CD8-positive, alpha-beta memory T cell (primary cell): ENCODE measurements around the gene PHKG2. TPM values are rescaled to one million over a fixed set of nuclear protein-coding genes. Genes with fewer than 3 reads are reported as not detected.
A peak's percentile ranks its signal among the peaks of the same experiment; 100 is the strongest.

Experiments
- CTCF ChIA-PET: fragments of 350-600 bp; sonication (Branson Sonifier 250); formaldehyde crosslinking; loops from one replicate; lab custom pipeline; 2021; ENCODE audit warnings: antibody characterized with exemption; lab: Charles Lee
- POLR2A ChIA-PET: fragments of 350-600 bp; sonication (Branson Sonifier 250); formaldehyde crosslinking; loops from one replicate; lab custom pipeline; 2021; ENCODE audit warnings: antibody characterized with exemption; lab: Charles Lee
- DNase-seq, 5 donors: peaks; one replicate each; pipeline versions ENCODE4 v3.0.0 to v3.0.0-alpha.2; 2020 to 2022; ENCODE audit warnings: mixed read lengths in 1 of 5
- H3K27ac ChIP-seq: one replicate; pipeline ENCODE4 v1.7.0; 2013; ENCODE audit warnings: low read depth, mild to moderate bottlenecking, low read length, moderate library complexity
- H3K27me3 ChIP-seq: 2 replicates; pipeline ENCODE4 v1.7.0; 2013; ENCODE audit warnings: low read length, mild to moderate bottlenecking; ENCODE audit not compliant: insufficient read depth, poor library complexity, severe bottlenecking
- H3K36me3 ChIP-seq: 2 replicates; pipeline ENCODE4 v1.7.0; 2013; ENCODE audit warnings: mild to moderate bottlenecking, low read length, moderate library complexity; ENCODE audit not compliant: insufficient read depth
- H3K4me1 ChIP-seq: 2 replicates; pipeline ENCODE4 v1.7.0; 2013; ENCODE audit warnings: mild to moderate bottlenecking, low read length, moderate library complexity; ENCODE audit not compliant: insufficient read depth
- H3K4me3 ChIP-seq: 2 replicates; pipeline ENCODE4 v1.7.0; 2013; ENCODE audit warnings: mild to moderate bottlenecking, low read length
- H3K9me3 ChIP-seq: 2 replicates; pipeline ENCODE4 v1.7.0; 2013; ENCODE audit warnings: mild to moderate bottlenecking, low read length
- H3K27ac Mint-ChIP-seq, 8 donors: one replicate each; pipeline ENCODE4 v1.8.0; 2020 to 2021; ENCODE audit warnings: mixed read lengths in 8 of 8, mild to moderate bottlenecking in 6 of 8, inconsistent platforms in 3 of 8, moderate library complexity in 3 of 8
- H3K27me3 Mint-ChIP-seq, 2 donors: one replicate each; pipeline ENCODE4 v1.8.0; 2020 to 2021; ENCODE audit warnings: mixed read lengths in 2 of 2, mild to moderate bottlenecking in 1 of 2, moderate library complexity in 1 of 2
- H3K36me3 Mint-ChIP-seq, 3 donors: one replicate each; pipeline ENCODE4 v1.8.0; 2020 to 2021; ENCODE audit warnings: mixed read lengths in 3 of 3, inconsistent platforms in 1 of 3, mild to moderate bottlenecking in 1 of 3
- H3K4me1 Mint-ChIP-seq, 3 donors: one replicate each; pipeline ENCODE4 v1.8.0; 2020 to 2021; ENCODE audit warnings: mixed read lengths in 3 of 3, inconsistent platforms in 1 of 3, mild to moderate bottlenecking in 1 of 3
- H3K4me3 Mint-ChIP-seq, 7 donors: one replicate each; pipeline ENCODE4 v1.8.0; 2020 to 2021; ENCODE audit warnings: mixed read lengths in 7 of 7, mild to moderate bottlenecking in 6 of 7, moderate library complexity in 4 of 7, inconsistent platforms in 2 of 7
- H3K9me3 Mint-ChIP-seq, 5 donors: one replicate each; pipeline ENCODE4 v1.8.0; 2020 to 2022; ENCODE audit warnings: mixed read lengths in 5 of 5, mild to moderate bottlenecking in 3 of 5, moderate library complexity in 2 of 5, inconsistent platforms in 1 of 5
- polyA plus RNA-seq: library from polyadenylated mRNA; unstranded; fragments of 300-500 nt; fragmentation: Illumina TruSeq; gene quantifications from one replicate; pipeline ENCODE4 v1.2.3, GENCODE V29; 2021
- total RNA-seq, 2 experiments: library from RNA; stranded (reverse); gene quantifications; one replicate each; pipeline ENCODE4 v1.2.3, GENCODE V29; 2021

Gene PHKG2
- total and polyA plus RNA-seq, 3 experiments from 2014 or later, result 31.8 to 47.0 (median 32.2) TPM

- Mint-ChIP-seq H3K36me3 (peaks cover 13 to 84% (median 18%) of the 10 kb centered on the region in 3 donors), H3K27me3 (no peaks in the 10 kb centered on the region)
- CTCF ChIA-PET, result no interaction called here
Measured at GRCh38 chr16:30703971-30704370, 44.3 kb upstream of the PHKG2 start.

GRCh38 chr16:30706046-30706445 is 42.2 kb upstream of the PHKG2 start:
- Histone ChIP-seq H3K4me1 (no peaks in the 10 kb centered on the region), H3K36me3 (peaks cover 66% of the 10 kb centered on the region), H3K4me3 (no peak overlapping the region), H3K9me3 (no peaks in the 10 kb centered on the region), H3K27me3 (no peaks in the 10 kb centered on the region), H3K27ac (no peak overlapping the region)
- no peaks in the 10 kb centered on the region for H3K27me3 Mint-ChIP-seq
- no peak overlapping the region for H3K27ac Mint-ChIP-seq
- H3K4me1 Mint-ChIP-seq, result peaks cover 0 to 7% (median 3%) of the 10 kb centered on the region in 3 donors
- H3K9me3 Mint-ChIP-seq, result no peaks in the 10 kb centered on the region
- CTCF ChIA-PET, result no interaction called here
- DNase-seq, result no peak
- H3K36me3 Mint-ChIP-seq, result peaks cover 22 to 86% (median 28%) of the 10 kb centered on the region in 3 donors
- POLR2A ChIA-PET, result interaction anchor here (0.5 kb wide), 1 partner anchor 14 kb away, joined by 3 read pairs; no protein-coding TSS in a partner anchor
- no peak overlapping the region for H3K4me3 Mint-ChIP-seq

More at GRCh38 chr16:30703971-30704370, 44.3 kb upstream of the PHKG2 start:
- H3K36me3 ChIP-seq, result peaks cover 57% of the 10 kb centered on the region
- H3K4me3 Mint-ChIP-seq, result peak overlapping the region in 1 of 7 donors; percentile 27
- H3K27me3 ChIP-seq, result no peaks in the 10 kb centered on the region
- no peak for DNase-seq
- H3K27ac ChIP-seq, result no peak overlapping the region
- POLR2A ChIA-PET, result no interaction called here
- H3K9me3 ChIP-seq, result no peaks in the 10 kb centered on the region
- no peak overlapping the region for H3K27ac Mint-ChIP-seq
- no peaks in the 10 kb centered on the region for H3K9me3 Mint-ChIP-seq
- H3K4me1 Mint-ChIP-seq, result peaks cover 15 to 25% (median 22%) of the 10 kb centered on the region in 3 donors
- H3K4me3 ChIP-seq, result no peak overlapping the region
- peaks cover 19% of the 10 kb centered on the region for H3K4me1 ChIP-seq

GRCh38 chr16:30710971-30711370 is 37.3 kb upstream of the PHKG2 start:
- Mint-ChIP-seq H3K4me3 (no peak overlapping the region), H3K36me3 (peaks cover 45 to 89% (median 48%) of the 10 kb centered on the region in 3 donors), H3K27ac (peak overlapping the region in 5 of 8 donors; percentile 13 to 66 (median 43)), H3K4me1 (peaks cover 13 to 15% (median 15%) of the 10 kb centered on the region in 3 donors), H3K9me3 (no peaks in the 10 kb centered on the region), H3K27me3 (no peaks in the 10 kb centered on the region)
- Histone ChIP-seq H3K27me3 (no peaks in the 10 kb centered on the region), H3K9me3 (no peaks in the 10 kb centered on the region), H3K4me1 (peaks cover 14% of the 10 kb centered on the region), H3K27ac (no peak overlapping the region), H3K36me3 (peaks cover 85% of the 10 kb centered on the region), H3K4me3 (no peak overlapping the region)
- DNase-seq, result no peak
- CTCF ChIA-PET, result interaction anchor here (0.7 to 1.1 kb wide), 2 partner anchors 37 to 232 kb away, joined by 3 read pairs; partner anchors contain the start of gene PHKG2
- POLR2A ChIA-PET, result no interaction called here

GRCh38 chr16:30711712-30712111 is 36.5 kb upstream of the PHKG2 start:
- H3K27me3 Mint-ChIP-seq, result no peaks in the 10 kb centered on the region
- peaks cover 19 to 22% (median 22%) of the 10 kb centered on the region in 3 donors for H3K4me1 Mint-ChIP-seq
- Histone ChIP-seq H3K27me3 (no peaks in the 10 kb centered on the region), H3K4me3 (no peak overlapping the region), H3K36me3 (peaks cover 85% of the 10 kb centered on the region), H3K4me1 (peaks cover 19% of the 10 kb centered on the region), H3K9me3 (no peaks in the 10 kb centered on the region), H3K27ac (no peak overlapping the region)
- H3K9me3 Mint-ChIP-seq, result no peaks in the 10 kb centered on the region
- ChIA-PET CTCF (interaction anchor here (1.1 kb wide), 1 partner anchor 36 kb away, joined by 3 read pairs; the partner anchor contains the start of gene PHKG2), POLR2A (no interaction called here)
- no peak for DNase-seq
- H3K4me3 Mint-ChIP-seq, result no peak overlapping the region
- H3K27ac Mint-ChIP-seq, result peak overlapping the region in 6 of 8 donors; percentile 7 to 69 (median 35)
- peaks cover 51 to 89% (median 52%) of the 10 kb centered on the region in 3 donors for H3K36me3 Mint-ChIP-seq

GRCh38 chr16:30715750-30716445 is 32.3 kb upstream of the PHKG2 start:
- peak; percentile 29 to 68 (median 38) for DNase-seq
- no peak overlapping the region for H3K4me3 ChIP-seq
- H3K27me3 ChIP-seq, result no peaks in the 10 kb centered on the region
- H3K9me3 ChIP-seq, result no peaks in the 10 kb centered on the region
- H3K4me1 Mint-ChIP-seq, result peaks cover 24 to 33% (median 32%) of the 10 kb centered on the region in 3 donors
- H3K4me1 ChIP-seq, result peaks cover 24% of the 10 kb centered on the region
- ChIA-PET POLR2A (interaction anchor here (0.6 kb wide), 1 partner anchor 22 kb away, joined by 3 read pairs; no protein-coding TSS in a partner anchor), CTCF (no interaction called here)
- no peaks in the 10 kb centered on the region for H3K9me3 Mint-ChIP-seq
- H3K27me3 Mint-ChIP-seq, result no peaks in the 10 kb centered on the region
- peak overlapping the region in 6 of 7 donors; percentile 4 to 78 (median 65) for H3K4me3 Mint-ChIP-seq
- H3K36me3 ChIP-seq, result peaks cover 75% of the 10 kb centered on the region
- H3K27ac Mint-ChIP-seq, result peak overlapping the region; percentile 70 to 99 (median 96)
- peak overlapping the region; percentile 45 for H3K27ac ChIP-seq
- peaks cover 36 to 79% (median 37%) of the 10 kb centered on the region in 3 donors for H3K36me3 Mint-ChIP-seq

GRCh38 chr16:30720086-30720485 is 28.1 kb upstream of the PHKG2 start:
- ChIA-PET POLR2A (no interaction called here), CTCF (no interaction called here)
- Mint-ChIP-seq H3K27me3 (no peaks in the 10 kb centered on the region), H3K4me3 (no peak overlapping the region), H3K36me3 (peaks cover 22 to 87% (median 40%) of the 10 kb centered on the region in 3 donors), H3K27ac (peak overlapping the region in 6 of 8 donors; percentile 27 to 78 (median 54)), H3K9me3 (no peaks in the 10 kb centered on the region), H3K4me1 (peaks cover 23 to 36% (median 27%) of the 10 kb centered on the region in 3 donors)
- Histone ChIP-seq H3K27me3 (no peaks in the 10 kb centered on the region), H3K4me3 (no peak overlapping the region), H3K4me1 (peaks cover 18% of the 10 kb centered on the region), H3K36me3 (peaks cover 82% of the 10 kb centered on the region), H3K9me3 (no peaks in the 10 kb centered on the region), H3K27ac (no peak overlapping the region)
- no peak for DNase-seq

GRCh38 chr16:30720694-30721093 is 27.5 kb upstream of the PHKG2 start:
- H3K27ac Mint-ChIP-seq, result peak overlapping the region in 4 of 8 donors; percentile 24 to 54 (median 34)
- Histone ChIP-seq H3K27ac (no peak overlapping the region), H3K9me3 (no peaks in the 10 kb centered on the region), H3K4me3 (no peak overlapping the region), H3K27me3 (no peaks in the 10 kb centered on the region), H3K36me3 (peaks cover 80% of the 10 kb centered on the region), H3K4me1 (peaks cover 12% of the 10 kb centered on the region)
- peaks cover 20 to 30% (median 21%) of the 10 kb centered on the region in 3 donors for H3K4me1 Mint-ChIP-seq
- H3K27me3 Mint-ChIP-seq, result no peaks in the 10 kb centered on the region
- H3K9me3 Mint-ChIP-seq, result no peaks in the 10 kb centered on the region
- H3K4me3 Mint-ChIP-seq, result no peak overlapping the region
- no peak for DNase-seq
- ChIA-PET CTCF (no interaction called here), POLR2A (no interaction called here)
- H3K36me3 Mint-ChIP-seq, result peaks cover 17 to 89% (median 37%) of the 10 kb centered on the region in 3 donors

- peaks cover 12 to 89% (median 35%) of the 10 kb centered on the region in 3 donors for H3K36me3 Mint-ChIP-seq
- Histone ChIP-seq H3K9me3 (no peaks in the 10 kb centered on the region), H3K4me3 (no peak overlapping the region), H3K27ac (no peak overlapping the region), H3K36me3 (peaks cover 75% of the 10 kb centered on the region), H3K4me1 (peaks cover 7% of the 10 kb centered on the region), H3K27me3 (no peaks in the 10 kb centered on the region)
- ChIA-PET POLR2A (no interaction called here), CTCF (no interaction called here)
- peak overlapping the region in 3 of 8 donors; percentile 32 to 57 (median 47) for H3K27ac Mint-ChIP-seq
- H3K9me3 Mint-ChIP-seq, result no peaks in the 10 kb centered on the region
- H3K4me3 Mint-ChIP-seq, result no peak overlapping the region
- DNase-seq, result no peak
- H3K27me3 Mint-ChIP-seq, result no peaks in the 10 kb centered on the region
- H3K4me1 Mint-ChIP-seq, result peaks cover 15 to 29% (median 19%) of the 10 kb centered on the region in 3 donors
Measured at GRCh38 chr16:30721167-30721566, 27.1 kb upstream of the PHKG2 start.
